Keratinocyte (primary cell): ENCODE results near the gene KDM4B.

Experiments used
- CTCF ChIP-seq, 3 experiments: IDR thresholded peaks in 1 of 3; conservative IDR thresholded peaks in 1 of 3; optimal IDR thresholded peaks in 1 of 3; 2 replicates in 2 of 3; 3 replicates in 1 of 3; pipeline versions ENCODE3 to v1.5.1; 2011; ENCODE audit warnings: low read length in 3 of 3, mild to moderate bottlenecking in 3 of 3, moderate library complexity in 2 of 3, control low read depth in 1 of 3, inconsistent platforms in 1 of 3; ENCODE audit not compliant: insufficient read depth in 2 of 3; ENCODE audit errors: extremely low read depth in 1 of 3
- EZH2 ChIP-seq: IDR thresholded peaks from one replicate; pipeline ENCODE4 v1.6.1; 2012; ENCODE audit warnings: inconsistent platforms, mild to moderate bottlenecking, low read length, moderate library complexity

GRCh38 chr19:5116292-5116691, 147.4 kb downstream of the KDM4B start:
- TF ChIP-seq CTCF (optimal IDR thresholded peaks at IDR 0.05 in 1 of 3, IDR thresholded peaks at IDR 0.05 in 1 of 3, conservative IDR thresholded peaks at IDR 0.05 in 1 of 3; ENCODE audit: extremely low read depth in 1 of 3, insufficient read depth in 2 of 3, low read length in 3 of 3) (no peak), EZH2 (no peak)
